Activated T-helper 9 cell treated with anti-CD3 and anti-CD28 coated beads, Interleukin-2, amount 50 U/mL, for 16 hours (primary cell): ENCODE results near the gene MMRN1.

Experiments
- DNase-seq: peaks from one replicate; pipeline ENCODE4 v3.0.0-alpha.2; 2020; ENCODE audit warnings: low read depth

Gene MMRN1

DNA sequence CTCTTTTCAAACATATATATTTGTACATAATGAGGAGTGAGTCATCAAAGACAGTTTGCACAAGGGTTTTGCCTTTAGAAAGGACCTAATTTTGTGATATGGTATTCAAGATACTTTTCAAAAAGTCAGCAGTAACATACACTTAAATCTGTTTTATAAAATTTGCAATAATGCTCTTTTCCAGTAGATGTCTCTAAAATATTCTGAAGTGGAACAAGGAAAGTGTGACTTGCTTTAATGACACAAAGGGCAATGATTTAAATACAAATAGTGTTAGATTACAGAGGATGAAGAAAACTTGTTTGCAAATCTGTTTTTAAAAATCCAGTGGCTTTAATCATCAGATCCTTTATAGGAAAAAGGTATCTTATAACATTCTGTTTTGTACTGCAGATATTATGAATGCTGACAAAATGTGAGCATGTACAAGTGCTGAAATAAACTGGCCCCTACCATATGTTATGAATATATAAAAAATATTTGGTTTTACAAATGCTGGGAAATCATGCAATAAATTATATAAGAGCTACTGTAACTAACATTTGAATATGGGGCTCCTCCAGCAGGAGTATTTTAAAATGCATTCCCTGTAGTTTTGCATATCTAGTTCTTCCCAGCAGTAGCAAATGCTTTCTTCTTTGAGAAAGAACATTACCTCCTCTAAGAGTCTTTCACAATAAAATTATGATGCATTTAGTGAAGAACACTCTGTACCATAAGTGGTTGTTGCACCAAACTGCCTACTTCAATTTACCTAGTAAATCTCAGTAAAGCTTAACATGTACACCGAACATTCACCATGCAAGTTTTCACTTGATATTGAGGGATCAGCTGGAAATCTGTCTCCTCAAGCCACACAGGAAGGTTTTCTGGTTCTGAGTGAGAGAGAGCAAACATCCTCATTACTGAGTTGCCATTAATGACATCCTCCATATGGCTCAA is 20.2 kb downstream of the MMRN1 start:
- no peak for DNase-seq

DNA sequence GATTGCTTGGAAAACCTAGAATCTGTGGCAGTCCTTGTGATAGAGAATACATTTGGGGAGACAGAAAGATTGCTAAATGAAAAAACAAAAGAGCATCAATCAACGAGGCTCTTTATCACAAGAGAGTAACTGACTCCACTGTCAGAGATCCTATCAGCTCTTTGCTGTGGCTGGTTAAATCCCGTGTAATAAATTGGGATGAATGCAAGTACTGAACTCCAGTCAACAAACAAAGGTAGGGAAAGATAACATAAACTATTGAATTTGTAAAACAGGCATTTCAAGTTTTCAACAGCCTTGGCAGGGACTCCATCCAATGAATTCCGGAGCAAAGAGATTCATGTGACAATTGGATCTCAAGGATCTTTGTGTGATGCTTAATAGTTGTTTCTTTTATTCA is 21.3 kb downstream of the MMRN1 start:
- DNase-seq = no peak

GRCh38 chr4:89922848-89923416 is 28.3 kb downstream of the MMRN1 start:
- no peak for DNase-seq

DNA sequence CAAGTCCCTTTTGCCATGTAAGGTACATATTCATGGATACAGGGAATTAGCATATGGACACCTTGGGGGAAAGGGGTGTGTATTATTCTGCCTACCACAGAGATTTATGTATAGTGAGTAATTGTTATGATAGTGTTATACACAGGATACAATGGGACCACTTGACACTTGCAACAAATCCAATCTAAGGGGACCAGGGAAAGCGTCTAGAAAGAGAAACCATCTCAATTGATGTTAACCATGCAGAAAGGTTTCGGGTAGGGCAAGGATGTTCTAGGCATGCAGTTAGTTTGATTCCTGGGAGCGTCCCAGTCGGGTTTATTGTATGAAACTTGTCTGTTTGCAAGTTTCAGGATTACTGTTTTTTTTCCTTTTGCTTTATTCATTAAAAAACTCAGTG is 34.2 kb downstream of the MMRN1 start:
- DNase-seq = no peak

DNA sequence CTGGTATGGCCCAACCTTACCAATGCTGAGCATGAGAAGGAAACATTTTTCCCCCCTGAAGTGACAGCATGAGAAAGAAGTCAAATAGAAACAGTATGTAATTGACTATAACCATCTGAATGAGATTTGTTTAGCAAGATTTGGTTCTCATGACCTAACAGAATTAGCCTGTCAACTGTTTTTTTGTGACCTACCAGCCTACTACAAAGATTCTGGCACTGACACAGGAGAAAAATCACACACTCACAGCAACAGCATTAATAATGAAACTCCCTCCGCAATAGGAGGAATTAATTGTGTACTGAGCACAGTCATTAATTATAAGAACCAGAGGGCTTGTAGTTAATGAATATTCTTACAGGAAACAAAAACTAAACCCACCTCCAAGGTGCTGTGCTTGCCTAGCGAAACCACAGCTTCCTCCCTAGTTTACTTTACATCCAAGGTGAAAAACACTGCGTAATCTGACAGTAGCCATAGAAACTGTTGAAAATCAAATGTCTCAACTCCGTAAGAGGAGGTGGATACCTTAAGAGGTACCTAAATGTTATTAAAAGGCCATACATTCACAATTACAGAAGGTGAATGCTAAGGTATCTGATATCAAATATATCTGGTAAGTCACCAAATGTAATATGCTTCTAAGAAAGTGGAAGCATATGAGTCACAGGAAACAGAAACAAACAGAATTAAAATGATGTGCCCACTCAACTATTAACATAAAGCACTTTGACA is 34.9 kb downstream of the MMRN1 start:
- DNase-seq = no peak

- no peak for DNase-seq
These were observed 44.9 kb downstream of the MMRN1 start for GRCh38 chr4:89939546-89939945.

GRCh38 chr4:89939994-89940393 is 45.3 kb downstream of the MMRN1 start:
- DNase-seq = no peak

DNA sequence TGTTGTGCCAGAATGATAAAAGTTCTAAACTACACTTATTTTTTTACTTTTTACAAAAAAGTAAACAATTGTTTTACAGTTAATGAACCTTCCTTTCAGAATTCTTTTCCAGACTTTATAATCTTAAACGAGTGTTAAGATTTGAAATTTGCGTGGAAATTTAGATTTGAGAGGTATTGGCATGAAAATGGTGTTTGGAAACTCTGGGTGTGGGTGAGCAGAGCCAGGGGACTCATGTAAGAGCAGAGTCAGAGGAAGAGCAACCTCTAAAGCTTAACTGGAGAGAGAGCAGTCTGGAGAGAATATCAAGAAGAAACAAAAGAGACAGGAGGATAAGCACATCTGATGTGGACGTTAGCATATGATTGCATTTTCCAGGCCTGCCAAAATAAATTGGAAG is 48.2 kb downstream of the MMRN1 start:
- no peak for DNase-seq

DNA sequence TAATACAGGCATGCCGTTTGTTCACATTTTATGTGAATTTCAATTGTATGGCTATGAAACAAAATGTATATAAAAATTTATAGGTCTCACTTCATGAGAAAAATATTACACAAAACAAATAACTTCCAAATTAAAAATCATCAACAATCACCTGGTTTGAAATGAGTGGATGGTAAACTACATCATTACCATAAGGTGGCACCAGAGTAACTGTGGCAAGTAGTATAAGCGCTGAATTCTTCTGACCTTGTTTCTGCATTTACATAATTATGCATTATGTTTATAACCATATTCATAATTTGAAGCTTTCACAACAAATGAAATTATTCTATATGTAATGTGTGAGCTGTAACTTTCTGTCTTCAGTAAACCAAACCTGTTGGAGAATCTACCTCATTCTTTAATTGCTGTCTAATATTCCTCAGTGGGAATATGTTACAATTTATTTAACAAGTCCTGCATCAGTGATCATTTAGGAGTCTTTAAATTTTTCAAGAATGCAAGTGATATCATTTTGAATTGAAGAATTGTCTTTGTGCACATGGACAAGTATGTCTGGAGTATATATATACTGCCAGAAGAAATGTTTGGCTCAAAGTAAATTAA is 55.2 kb downstream of the MMRN1 start:
- no peak for DNase-seq

GRCh38 chr4:89952458-89952857 is 57.8 kb downstream of the MMRN1 start:
- no peak for DNase-seq

GRCh38 chr4:89954906-89955695 is 60.4 kb downstream of the MMRN1 start:
- no peak for DNase-seq

GRCh38 chr4:89957046-89957926 is 62.6 kb downstream of the MMRN1 start:
- DNase-seq = no peak

DNA sequence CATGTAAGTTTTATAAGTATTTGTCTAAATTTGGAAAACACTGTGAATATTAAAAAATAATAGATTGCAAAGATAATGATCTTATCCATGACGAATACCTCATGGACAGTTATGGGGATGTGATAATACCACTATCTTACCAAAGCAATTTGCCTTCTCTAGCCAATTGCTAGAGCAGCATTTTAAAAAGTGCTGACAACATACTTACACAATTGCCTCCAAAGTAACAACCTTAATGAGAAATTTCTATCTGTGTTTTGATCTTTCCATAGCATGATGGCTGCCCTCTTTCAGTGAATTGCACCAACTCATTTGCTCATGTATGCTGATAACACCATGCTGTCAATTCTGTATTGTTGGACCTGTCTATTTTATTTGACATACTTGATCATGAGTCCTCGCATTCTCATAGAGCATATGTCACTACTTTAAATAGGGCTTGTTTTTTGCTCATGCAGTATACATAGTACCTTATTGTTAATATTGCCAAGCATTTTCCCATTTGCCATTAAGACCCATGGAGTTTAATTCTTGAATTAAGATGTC is 87.2 kb downstream of the MMRN1 start:
- no peak for DNase-seq

GRCh38 chr4:89988268-89988667 is 93.6 kb downstream of the MMRN1 start:
- DNase-seq = no peak

DNA sequence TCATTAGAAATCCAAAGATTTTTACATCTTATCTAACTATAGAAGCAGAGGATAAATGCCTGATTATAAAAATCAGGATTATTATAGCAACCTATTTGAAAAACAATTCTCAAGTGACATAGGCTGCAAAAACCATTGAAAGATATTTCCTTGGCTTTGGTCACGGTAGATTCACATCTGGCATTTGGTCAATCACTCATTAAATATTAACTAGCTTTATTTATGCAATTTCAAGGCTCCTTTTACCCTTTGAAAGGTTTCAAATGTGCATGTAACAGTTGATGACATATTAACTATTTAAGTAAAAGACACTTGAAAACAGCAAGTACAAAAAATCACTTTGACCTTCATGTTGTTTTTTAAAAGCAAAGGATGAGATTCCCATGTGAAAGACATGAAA is 98.1 kb downstream of the MMRN1 start:
- DNase-seq = no peak

DNA sequence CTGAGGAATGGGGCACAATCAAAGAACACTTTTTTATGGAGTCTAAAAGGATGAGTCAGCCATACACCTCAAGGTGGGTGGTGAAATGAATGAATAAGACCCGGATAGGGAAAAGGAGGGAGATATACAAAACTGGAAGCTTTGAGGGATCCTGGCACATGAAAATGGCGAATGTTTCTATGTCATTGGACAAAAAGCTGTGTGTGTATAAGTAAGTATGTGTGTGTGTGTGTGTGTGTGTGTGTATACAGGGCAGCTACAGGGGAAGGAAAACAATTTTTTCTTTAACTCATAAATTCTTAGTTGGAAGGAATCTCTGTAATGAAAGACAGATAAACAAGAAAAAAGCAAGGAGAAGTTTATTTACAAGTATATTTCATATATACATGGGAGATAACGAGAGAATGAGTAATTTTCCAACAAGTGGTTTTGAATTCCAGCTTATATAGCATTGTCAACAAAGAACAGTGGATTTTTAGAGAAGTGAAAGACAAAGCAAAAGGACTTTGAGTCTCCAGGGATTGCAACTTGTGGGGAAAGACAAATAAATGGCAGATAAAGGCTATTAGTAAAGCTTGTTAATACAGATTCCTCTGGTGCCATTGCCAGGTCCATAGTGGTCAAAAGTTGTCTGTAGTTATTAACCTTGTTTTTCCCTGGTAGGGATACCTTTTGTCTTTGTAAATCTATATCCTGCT is 99.7 kb downstream of the MMRN1 start:
- no peak for DNase-seq

GRCh38 chr4:89995006-89995405 is 100.4 kb downstream of the MMRN1 start:
- DNase-seq = no peak

DNA sequence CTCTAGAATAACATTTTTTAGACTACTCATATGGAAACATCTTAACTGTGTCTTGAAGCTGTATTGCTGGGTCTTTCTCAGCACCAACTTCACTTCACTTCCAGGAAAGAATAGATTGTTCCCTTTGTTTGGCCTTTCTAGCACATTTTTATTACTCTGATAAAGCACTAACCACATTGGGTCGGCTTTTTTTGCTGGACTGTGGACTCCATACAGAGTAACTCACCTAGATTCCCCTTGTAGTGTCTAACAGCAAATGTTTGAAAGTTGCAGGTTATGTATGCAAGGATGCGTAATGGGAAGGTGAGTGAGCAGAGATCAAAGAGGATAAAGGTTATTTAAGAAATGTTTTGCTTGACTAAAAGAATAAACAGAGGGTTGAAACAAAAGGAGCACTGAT is 101.2 kb downstream of the MMRN1 start:
- no peak for DNase-seq

DNA sequence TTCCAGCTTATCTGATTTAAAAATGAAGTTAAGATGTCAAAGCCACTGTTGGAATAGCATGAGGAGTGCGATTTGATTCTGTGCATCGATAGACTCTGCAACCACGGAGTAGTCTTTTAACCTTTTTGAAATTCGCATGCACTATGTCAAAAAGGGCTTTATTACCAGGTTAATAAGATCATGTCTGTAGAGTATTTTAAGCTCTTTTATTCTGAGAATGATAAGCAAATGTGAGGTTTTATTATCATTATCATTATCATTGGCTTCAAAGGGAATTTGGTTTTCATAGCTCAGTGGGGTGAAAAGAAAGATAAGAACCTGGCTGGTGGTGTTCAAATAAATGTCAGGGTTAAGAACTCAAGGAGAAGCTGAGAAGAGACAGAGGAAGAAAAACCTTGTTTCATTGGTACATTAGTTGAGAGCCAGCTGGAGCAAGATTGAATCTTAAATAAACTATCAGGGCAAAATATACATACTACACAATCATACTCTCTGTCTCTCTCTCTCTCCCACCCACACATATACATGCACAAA is 102.6 kb downstream of the MMRN1 start:
- DNase-seq = no peak
